GM10847 (cell line): ENCODE measurements around the gene PLEKHN1.

Experiments
- POLR2A ChIP-seq: IDR thresholded peaks from 2 replicates; pipeline ENCODE4 v1.6.1; 2011; ENCODE audit not compliant: insufficient read length; ENCODE audit errors: extremely low read depth

Gene PLEKHN1

DNA sequence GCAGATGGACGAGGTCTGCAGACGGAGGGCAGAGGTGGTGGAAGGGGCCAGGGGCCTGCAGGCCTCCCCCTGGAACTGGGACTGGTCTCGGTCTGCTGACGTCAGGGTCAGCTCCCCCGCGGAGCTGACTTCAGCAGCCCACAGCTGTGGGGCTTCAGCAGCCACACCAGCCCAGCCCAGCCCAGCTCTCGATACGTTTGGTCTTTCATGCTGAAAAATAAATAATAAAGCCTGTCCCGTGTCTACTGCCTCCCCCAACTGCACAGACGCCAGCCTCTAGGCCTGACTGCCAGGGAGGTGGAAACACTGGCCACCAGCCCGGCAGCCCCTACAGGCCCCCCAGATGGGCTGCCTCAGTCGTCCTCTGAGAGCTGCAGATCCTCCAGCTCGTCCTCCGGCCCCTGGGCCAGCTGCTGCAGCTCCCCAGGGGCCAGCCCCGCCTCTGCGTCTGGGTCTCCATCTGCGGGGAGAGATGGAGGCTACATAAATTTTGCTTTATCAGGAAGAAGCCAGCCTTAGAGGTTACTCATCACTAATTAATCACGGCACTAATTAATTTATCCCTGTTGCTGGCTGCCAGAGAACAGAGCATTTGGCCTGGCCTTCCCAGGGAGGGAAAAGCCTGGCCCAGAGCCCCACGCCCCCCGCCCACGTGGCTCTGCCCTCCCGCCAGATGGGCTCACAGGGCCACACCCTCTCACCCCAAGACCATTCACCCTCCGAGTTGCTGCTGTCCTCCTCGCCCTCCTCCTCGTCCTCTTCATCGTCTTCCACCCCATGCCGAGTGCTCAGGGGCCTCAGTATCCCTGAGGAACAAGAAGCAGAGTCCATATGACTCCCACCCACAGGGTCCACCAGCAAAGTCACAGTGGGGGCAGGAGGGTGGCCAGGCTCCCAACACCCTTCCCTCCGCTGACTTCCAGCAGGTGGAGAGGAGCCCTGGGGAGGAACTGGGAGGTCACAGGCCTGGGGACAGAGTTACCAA, 21.6 kb upstream of the PLEKHN1 start:
- no peak for TF ChIP-seq POLR2A

DNA sequence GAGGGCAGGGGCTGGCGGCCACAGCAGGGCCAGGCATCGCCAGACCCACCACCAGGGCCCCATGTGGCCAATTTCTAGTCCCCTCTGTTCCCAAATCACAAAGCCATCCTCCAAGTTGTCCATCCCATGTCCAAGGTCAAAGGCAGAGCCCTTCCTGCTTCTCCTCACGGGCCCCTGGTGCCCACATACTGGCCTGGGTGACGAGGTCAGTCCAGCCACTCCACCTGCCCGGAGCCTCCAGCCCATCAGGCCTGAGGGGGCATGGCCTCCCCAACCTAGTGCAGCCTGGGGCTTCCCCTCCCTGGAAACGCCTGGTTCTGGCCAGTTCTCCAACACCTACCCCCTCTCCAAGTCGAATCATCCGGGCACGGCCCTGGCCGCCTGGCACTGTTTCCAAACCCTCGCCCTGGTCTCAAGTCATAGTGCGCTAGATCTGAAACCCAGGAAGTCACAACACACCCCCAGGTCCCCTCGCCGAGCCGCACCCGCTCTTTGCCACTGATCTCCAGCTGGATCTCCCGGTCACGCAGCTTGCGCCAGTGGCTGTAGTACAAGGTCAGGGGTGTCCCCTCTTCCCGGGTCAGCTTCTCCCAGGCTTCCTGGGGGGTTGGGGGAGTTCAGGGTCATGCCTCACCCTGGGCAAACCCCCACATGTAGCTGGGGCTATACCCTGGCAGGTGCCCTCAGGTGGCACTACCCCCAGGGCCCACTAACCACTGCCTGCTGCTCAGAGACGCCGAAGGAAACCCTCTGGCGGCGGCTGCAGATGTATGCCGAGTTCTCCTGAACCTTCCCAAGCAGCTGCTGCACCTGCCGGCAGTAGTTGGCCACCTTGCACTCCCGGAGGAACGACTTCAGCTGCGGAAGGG, 20.4 kb upstream of the PLEKHN1 start:
- TF ChIP-seq POLR2A: no peak

DNA sequence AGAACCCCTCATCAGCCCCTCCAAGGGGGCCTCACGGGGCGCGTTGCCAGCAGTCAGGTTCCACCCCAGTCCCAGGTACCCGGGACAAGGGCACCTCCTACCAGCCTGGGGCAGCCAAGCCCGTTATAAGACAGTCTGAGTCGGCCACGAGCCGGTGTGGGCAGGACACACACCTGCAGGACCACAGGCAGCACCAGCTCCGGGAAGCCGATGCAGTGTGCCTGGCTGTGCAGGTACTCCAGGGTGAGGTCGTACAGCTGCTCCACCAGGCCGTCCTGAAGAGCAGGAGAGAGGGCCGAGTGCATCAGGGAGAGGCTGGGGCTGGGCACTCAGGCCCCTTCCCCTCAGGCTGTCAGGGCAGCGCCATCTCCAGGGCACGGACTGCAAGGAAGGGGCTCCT, 18.3 kb upstream of the PLEKHN1 start:
- TF ChIP-seq POLR2A: no peak

DNA sequence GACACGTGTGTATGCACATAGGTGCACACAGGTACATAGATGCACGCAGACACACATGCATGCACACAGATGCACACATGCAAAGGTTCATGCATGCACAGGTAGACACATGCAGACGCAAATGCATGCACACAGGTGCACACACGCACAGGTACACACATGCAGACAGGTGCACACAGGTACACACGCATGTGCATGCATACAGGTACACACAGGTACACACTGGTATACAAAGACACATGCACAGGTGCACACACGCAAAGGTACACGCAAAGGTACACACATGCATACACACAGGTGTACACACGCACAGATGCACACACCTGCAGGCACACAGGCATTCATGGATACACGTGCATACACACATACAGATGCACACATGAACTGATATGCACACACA, 16.0 kb upstream of the PLEKHN1 start:
- TF ChIP-seq POLR2A: no peak

DNA sequence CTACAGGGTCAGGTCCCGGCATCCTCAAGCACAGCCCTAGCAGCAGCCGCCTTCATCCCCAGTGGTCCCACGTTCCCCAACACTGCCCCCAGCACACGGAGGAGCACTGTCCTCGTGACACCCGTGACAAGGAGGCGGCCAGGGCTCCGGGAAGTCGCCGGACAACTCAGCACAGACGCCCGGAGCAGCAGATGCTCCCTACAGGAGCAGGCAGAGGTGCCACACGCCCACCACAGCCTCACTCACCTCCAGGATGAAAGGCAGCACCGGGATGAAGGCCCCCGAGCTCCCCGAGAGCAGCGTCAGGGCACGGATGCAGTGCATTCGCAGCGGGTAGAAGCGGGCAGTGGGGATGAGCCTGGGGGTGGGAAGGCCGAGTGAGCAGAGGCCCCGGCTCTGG, 15.4 kb upstream of the PLEKHN1 start:
- TF ChIP-seq POLR2A: no peak

DNA sequence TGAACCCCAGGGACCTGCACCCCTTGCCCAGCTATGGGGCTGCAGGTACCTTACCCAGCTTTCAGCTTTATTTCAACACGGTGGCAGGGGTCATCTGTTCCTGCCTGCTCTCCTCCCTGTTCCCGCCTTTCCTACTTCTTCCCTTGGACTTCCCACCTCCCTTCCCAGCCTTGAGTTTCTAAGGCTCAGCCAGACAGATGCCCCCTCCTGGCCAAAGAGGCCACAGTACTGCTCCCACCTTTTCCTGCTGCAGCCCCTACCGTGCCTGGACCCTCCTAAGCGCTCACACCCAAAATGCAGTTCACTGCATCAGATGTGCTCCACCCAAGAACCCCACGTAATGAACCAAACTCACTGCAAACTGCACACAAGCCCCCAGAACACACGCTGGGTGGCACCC, 14.9 kb upstream of the PLEKHN1 start:
- no peak for TF ChIP-seq POLR2A

DNA sequence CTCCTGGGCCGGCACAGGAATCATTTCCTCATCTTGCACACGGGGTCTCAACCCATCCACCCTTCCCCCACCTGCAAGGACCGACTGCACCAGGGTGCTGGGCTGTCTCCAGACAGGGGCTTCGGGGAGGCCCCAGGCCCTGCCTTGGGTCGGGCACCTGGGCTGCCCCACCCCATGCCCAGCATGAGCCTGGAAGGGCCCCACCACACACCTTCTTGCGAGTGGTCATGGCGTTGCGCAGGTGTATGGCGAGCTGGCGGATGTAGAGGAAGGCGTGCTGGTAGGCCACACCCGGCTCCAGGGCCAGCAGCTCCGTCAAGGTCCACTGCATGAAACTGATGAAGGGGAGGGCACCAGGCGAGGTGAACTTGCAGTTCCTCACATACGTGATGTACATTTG, 14.1 kb upstream of the PLEKHN1 start:
- TF ChIP-seq POLR2A: no peak

DNA sequence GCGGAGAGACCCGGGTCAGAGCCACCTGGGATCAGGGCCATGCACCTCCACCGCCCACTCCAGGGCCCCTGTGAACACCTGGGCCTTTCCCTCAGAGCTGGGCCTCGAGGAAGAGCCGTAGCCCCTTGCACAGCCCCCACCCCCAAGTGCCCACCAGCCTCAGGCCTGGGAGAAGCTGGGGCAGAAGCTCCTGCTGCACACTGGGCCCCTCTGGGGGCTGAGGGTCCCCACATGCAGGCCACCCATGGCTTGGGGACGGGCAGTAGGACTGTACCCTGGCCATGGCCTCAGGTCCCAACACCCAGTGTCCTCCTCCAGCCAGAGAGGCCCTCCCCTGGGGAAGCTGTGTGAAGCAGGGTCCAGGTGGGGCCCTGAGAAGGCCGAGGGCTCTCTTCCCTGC, 13.7 kb upstream of the PLEKHN1 start:
- no peak for TF ChIP-seq POLR2A

DNA sequence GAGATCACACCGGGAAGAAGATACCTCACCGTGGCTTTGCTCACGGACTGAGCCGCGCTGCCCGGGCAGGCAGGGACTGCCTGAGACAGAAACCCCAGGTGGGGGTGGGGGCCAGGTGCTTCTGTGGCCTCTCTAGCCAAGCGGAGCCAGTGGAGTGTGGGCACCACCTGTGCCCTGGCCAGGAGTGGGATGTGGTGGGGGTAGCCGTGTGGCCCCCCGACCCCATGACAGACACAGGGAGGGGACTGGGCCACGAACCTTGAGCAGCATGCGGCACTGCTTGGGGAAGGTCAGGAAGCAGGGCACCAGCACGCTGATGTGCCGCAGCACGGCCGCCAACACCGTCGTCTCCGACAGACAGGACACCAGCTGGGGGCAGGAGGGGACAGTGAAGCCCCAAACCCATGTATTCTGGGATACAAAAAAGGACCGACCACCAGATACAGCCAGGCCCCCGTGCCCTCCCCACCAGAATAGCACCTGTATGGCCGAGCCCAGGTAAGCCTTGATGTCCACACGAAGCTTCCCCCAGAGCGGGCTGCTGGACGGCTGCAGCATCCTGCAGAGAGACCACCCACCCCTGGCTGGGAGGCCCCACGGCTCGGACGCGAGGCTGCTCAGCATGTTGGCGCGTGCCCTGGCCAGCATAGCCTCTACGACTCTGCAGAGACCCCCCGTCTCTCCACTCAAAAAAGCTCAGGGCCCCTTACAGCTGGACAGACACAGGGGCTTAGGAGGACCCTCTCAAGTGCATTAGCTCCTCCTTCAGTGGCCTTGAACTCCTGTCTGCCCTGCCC, 12.6 kb upstream of the PLEKHN1 start:
- TF ChIP-seq POLR2A: no peak

DNA sequence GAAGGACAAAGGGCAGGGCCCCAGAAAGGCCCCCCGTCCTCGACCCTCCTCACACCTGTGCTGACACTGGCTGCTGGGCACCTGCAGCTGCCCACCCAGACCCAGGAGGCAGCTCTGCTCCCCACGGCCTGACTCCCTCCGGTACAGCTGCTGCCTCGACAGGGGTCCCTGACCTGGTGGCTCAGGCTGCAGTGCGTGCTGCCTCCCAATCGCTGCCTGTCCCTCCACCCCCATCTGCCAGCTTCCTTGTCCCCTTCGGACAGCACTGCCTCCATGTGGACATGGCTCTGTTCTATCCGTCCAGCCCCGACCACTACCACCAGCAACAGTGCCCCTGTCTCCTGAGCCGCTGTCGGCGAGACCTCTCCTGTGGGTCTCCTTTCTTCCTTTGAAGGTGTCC, 11.4 kb upstream of the PLEKHN1 start:
- no peak for TF ChIP-seq POLR2A

DNA sequence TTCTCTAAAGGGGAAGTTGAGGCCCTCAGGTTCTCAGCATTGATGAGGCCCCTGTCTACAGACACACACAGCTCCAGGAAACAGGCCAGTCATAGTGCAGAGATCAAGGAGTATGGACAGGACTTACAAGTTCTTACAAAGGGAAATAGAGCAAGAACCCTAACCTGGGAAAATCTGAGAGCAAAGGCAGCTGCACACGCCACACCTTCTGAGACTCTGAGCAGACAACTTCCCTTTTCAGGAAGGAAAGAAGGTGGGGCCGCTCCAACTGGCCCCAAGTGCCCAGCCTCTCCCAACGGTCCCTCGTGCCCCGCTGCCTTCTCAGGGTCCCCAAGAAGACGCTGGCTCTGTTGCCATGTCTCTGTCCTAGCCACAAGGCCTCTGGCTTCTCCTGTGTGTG, 10.8 kb upstream of the PLEKHN1 start:
- TF ChIP-seq POLR2A: no peak

DNA sequence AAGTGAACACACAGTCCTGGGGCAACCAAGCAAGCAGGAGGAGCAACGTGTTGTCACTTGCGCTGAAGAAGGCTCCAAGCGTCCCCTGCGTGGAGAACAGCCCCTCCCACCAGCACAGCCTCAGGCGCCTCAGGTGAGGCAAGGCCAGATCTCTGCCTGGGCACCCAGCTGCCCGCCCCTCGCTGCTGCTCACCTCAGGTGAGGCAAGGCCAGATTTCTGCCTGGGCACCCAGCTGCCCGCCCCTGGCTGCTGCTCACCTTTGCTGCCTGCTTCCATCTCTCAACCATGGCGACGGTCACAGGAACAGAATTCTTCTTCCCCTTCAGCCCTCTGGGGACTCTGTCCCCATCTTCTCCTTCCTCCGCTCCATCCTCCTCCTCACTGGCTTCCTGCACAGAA, 9.6 kb upstream of the PLEKHN1 start:
- no peak for TF ChIP-seq POLR2A

DNA sequence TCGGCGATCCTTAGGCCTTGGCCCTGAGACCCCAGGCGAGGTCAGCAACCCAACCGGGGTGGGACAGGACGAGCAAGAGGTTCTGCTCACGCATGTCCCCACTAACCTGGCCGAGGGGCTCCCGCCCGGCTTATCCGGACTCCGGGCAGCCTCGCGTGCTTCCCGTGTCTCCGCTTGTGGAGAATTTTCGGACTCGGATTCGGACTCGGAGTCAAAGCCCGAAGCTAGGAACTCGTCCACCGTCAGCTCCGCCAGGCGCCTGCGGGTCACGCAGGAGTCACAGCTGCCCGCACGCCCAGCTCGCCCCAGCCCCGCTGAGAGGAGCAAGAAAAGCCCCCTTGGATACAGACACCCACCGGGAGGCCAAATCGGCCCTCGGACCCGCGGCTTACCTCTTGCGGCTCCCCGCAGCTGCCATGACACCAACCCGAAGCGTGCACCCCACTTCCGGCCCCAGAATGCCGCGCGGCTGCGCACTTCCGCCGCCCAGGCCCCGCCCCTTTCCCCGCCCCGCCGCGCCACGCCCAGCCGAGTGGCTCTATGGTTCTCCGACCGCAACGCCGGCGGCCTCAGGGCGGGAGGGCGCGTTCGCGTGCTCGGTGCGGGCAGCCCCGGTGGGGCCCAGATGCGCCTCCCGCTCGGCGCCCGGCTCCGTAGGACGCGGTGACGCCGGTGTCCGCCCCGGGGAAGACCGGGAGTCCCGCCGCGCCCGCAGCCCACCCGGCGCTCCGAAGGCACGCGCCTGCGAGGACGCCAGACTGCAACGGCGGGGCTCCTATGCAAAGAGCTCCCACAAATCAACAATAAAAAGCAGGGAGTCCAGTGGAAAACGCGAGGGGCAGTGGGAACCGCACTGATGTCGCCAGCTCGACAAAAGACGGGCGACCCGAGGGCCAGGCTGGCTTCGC, 7.2 kb upstream of the PLEKHN1 start, which contains the start of gene NOC2L:
NOC2L (minus strand) TSS at position 434 of the 908 bp plus-strand sequence; CDS start at position 418, 16 bp downstream.
- TF ChIP-seq POLR2A: peak; percentile 70

DNA sequence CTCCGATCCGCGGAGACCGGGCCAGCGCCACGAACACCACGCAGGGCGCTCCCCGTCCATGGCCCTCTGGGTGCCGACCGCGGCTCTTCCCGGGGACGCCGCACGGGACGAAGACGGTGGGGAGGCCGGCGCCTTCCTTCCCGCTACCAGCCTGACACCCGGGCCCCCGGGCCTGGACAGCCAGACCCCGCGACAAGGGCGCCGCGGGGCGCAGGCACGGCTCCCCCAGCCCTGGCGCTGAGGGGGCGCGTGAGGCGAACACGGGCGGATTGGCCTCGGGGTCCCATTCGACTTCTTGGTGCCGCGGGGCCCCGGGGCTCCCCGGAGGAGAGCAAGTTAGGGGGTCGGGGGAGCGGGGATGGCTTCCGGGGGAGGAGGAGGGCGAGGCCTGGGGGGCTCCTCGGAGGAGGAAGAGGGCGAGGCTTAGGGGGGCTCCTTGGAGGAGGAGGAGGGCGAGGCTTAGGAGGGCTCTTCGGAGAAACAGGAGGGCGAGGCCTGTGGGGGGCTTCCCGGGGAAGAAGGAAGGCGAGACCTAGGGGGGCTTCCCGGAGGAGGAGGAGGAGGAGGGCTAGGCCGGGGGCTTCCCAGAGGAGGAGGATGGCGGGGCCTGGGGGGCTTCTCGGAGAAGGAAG, 6.4 kb upstream of the PLEKHN1 start:
- no peak for TF ChIP-seq POLR2A
